Gastroesophageal sphincter (tissue), 4 donors: ENCODE results near the gene DYRK2. TPM values are rescaled to one million over a fixed set of nuclear protein-coding genes. Genes with fewer than 3 reads are reported as not detected.
A peak's percentile ranks its signal among the peaks of the same experiment; 100 is the strongest.

Experiments
- ATAC-seq: fragments of 150-250 bp; one replicate; pipeline ENCODE4 v1.9.1; 2016; ENCODE audit warnings: mild to moderate bottlenecking, moderate library complexity
- H3K27ac ChIP-seq, 4 donors: fragments of 200-600 bp; sonication (generic) in 3 of 4; 1 replicate in 3 of 4; 2 replicates in 1 of 4; pipeline ENCODE4 v1.5.1; 2016 to 2019
- H3K27me3 ChIP-seq: fragments of 200-600 bp; sonication (generic); one replicate; pipeline ENCODE4 v1.5.1; 2019
- H3K36me3 ChIP-seq, 2 donors: fragments of 200-600 bp; sonication (generic); one replicate each; pipeline ENCODE4 v1.5.1; 2019; ENCODE audit warnings: control low read depth in 1 of 2
- H3K4me1 ChIP-seq, 3 donors: fragments of 200-600 bp; sonication (generic); 1 replicate in 2 of 3; 2 replicates in 1 of 3; pipeline ENCODE4 v1.5.1; 2016 to 2019; ENCODE audit warnings: control low read depth in 2 of 3
- H3K4me3 ChIP-seq, 2 donors: fragments of 200-600 bp; sonication (generic); one replicate each; pipeline ENCODE4 v1.5.1; 2019; ENCODE audit warnings: mild to moderate bottlenecking in 1 of 2, moderate library complexity in 1 of 2
- H3K9me3 ChIP-seq, 3 donors: fragments of 200-600 bp; sonication (generic); one replicate each; pipeline ENCODE4 v1.5.1; 2017 to 2019; ENCODE audit warnings: control low read depth in 2 of 3
- EP300 ChIP-seq: sonication (generic); formaldehyde crosslinking; IDR thresholded peaks from one replicate; pipeline ENCODE4 v1.6.1; 2017; ENCODE audit warnings: antibody characterized with exemption, mild to moderate bottlenecking
- POLR2A ChIP-seq, 2 donors: fragments of 450-650 bp; IDR thresholded peaks; one replicate each; pipeline ENCODE4 v1.6.1; 2017; ENCODE audit warnings: antibody characterized with exemption in 2 of 2, mild to moderate bottlenecking in 2 of 2, moderate library complexity in 1 of 2
- POLR2AphosphoS5 ChIP-seq: sonication (generic); formaldehyde crosslinking; IDR thresholded peaks from one replicate; pipeline ENCODE4 v1.6.1; 2017; ENCODE audit warnings: antibody characterized with exemption
- WGBS, 2 donors: methylation state at CpG; one replicate each; pipeline ENCODE4 v1.1.5; 2018; ENCODE audit warnings: low coverage in 1 of 2; 5-methylcytosine and 5-hydroxymethylcytosine counted together
- total RNA-seq, 4 donors: library from RNA; depleted of rRNA; stranded (reverse); fragments of >200 nt; gene quantifications; one replicate each; pipeline ENCODE4 v1.1.0, GENCODE V29; 2016
- TF ChIP-seq, protein P1 (sequence below), 4 experiments: fragments of 200-600 bp in 2 of 4; fragments of 450-650 bp in 2 of 4; sonication (generic) in 1 of 4; IDR thresholded peaks; one replicate each; pipeline ENCODE4 v1.5.1; 2017 to 2019; ENCODE audit warnings: antibody characterized with exemption in 4 of 4, mild to moderate bottlenecking in 2 of 4, moderate library complexity in 2 of 4

Gene DYRK2
- total RNA-seq, 4 donors from 2014 or later = 24.0 to 58.2 (median 32.2) TPM

DNA sequence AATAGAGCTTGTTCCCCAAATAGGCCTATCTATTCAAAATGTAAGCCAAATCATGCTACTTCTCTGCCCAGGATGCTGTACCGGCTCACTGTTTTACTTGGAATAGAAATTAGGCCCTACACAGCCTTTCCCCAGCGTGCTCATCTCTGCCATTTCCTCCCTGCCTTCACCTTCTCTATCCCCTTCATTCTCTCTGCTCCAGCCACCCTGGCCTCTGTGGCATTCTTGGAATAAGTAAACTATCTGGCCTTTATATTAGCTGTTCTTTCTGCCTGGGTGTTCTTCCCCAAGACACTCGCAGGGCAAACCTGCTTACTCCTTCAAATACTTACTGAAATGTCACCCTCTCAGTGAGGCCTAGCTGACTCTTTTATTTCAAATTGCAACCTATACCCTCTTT, 30.9 kb upstream of the DYRK2 start:
- H3K27me3 ChIP-seq = no peaks in the 10 kb centered on the region

DNA sequence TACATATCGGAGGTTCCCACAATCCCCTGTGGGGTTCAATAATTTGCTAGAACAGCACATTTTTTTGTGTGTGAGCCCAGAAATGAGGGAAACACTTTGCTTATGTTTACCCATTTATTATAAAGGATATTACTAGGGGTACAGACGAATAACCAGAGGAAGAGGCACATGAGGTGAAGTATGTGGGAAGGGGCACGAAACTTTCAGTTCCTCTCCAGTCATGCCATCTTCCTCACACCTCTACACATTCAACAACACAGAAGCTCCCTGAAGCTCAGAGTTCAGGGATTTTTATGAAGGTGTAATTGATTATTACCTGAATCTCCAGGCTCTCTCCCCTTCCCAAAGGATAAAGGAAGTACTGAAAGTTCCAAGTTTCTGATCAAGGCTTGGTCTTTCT, 30.2 kb upstream of the DYRK2 start:
- no peak for ATAC-seq
- WGBS, 2 donors = 87 to 100% methylated on average over 2 to 3 of the region's 3 CpGs
- H3K27me3 ChIP-seq = no peaks in the 10 kb centered on the region
- H3K4me1 ChIP-seq = peaks cover 0 to 9% (median 0%) of the 10 kb centered on the region in 3 donors
- H3K9me3 ChIP-seq = no peaks in the 10 kb centered on the region
- H3K27ac ChIP-seq = no peak overlapping the region
- TF ChIP-seq POLR2A (IDR thresholded peaks at IDR 0.05) (no peak), POLR2AphosphoS5 (no peak), EP300 (no peak)
- TF ChIP-seq, protein P1, sequence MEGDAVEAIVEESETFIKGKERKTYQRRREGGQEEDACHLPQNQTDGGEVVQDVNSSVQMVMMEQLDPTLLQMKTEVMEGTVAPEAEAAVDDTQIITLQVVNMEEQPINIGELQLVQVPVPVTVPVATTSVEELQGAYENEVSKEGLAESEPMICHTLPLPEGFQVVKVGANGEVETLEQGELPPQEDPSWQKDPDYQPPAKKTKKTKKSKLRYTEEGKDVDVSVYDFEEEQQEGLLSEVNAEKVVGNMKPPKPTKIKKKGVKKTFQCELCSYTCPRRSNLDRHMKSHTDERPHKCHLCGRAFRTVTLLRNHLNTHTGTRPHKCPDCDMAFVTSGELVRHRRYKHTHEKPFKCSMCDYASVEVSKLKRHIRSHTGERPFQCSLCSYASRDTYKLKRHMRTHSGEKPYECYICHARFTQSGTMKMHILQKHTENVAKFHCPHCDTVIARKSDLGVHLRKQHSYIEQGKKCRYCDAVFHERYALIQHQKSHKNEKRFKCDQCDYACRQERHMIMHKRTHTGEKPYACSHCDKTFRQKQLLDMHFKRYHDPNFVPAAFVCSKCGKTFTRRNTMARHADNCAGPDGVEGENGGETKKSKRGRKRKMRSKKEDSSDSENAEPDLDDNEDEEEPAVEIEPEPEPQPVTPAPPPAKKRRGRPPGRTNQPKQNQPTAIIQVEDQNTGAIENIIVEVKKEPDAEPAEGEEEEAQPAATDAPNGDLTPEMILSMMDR (IDR thresholded peaks at IDR 0.05) = no peak
- no peaks in the 10 kb centered on the region for H3K36me3 ChIP-seq
- H3K4me3 ChIP-seq = no peak overlapping the region

More for the DNA sequence above, 30.9 kb upstream of the DYRK2 start:
- Histone ChIP-seq H3K4me3 (no peak overlapping the region), H3K36me3 (no peaks in the 10 kb centered on the region), H3K9me3 (no peaks in the 10 kb centered on the region), H3K4me1 (peaks cover 0 to 9% (median 0%) of the 10 kb centered on the region in 3 donors), H3K27ac (peak overlapping the region in 2 of 4 donors; percentile 30 to 48)
- no peak for ATAC-seq
- TF ChIP-seq POLR2A (IDR thresholded peaks at IDR 0.05) = no peak
- TF ChIP-seq EP300 = no peak
- TF ChIP-seq, protein P1 (IDR thresholded peaks at IDR 0.05) = no peak
- TF ChIP-seq POLR2AphosphoS5 = no peak
- WGBS, 2 donors = 62 to 64% methylated on average over 3 of the region's 3 CpGs

DNA sequence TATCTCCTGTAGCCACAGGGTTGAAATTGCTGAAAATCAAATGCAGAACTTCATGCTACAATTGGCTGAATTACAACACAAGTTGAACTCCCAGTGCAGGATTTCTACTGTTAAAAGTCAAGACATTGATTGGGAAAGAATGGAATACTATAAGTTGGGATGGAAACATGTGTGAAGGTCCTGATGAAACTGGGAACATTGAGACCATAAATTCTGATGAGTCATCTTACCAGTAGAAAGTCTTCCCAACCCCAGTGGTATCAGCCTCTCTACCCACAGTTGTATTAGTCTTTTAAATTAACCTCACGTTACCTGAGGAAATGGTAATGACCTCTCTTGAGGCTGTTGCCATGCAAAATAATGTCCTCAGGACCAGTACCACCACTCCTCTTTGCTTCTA, 27.4 kb upstream of the DYRK2 start:
- H3K27me3 ChIP-seq = no peaks in the 10 kb centered on the region
- 82 to 92% methylated on average over 1 of the region's 1 CpG for WGBS, 2 donors
- no peak overlapping the region for H3K4me3 ChIP-seq
- TF ChIP-seq, protein P1 (IDR thresholded peaks at IDR 0.05) = no peak
- no peak for TF ChIP-seq POLR2A (IDR thresholded peaks at IDR 0.05)
- TF ChIP-seq EP300 = no peak
- no peak for TF ChIP-seq POLR2AphosphoS5
- H3K9me3 ChIP-seq = no peaks in the 10 kb centered on the region
- H3K4me1 ChIP-seq = peaks cover 0 to 9% (median 0%) of the 10 kb centered on the region in 3 donors
- H3K27ac ChIP-seq = no peak overlapping the region
- no peak for ATAC-seq
- H3K36me3 ChIP-seq = no peaks in the 10 kb centered on the region

DNA sequence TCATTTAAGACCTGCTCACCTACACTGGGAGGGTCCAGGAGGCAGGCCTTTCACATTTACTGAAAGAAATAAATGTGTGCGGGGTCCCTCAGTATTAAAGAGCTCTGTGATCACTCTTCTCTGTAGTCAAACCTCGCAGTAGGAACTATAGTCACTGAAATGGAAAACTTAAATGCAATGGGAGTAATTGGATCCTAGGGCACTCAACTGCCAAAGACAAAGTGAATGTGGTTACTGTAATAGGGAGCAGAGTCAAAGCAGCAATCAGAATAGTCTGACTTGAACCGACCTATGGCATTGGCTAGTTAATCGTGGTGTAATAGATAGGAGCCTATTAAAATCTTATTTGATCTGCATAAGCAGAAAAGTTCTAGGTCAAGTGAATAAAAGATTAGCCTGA, 26.6 kb upstream of the DYRK2 start:
- TF ChIP-seq POLR2A (IDR thresholded peaks at IDR 0.05) (no peak), POLR2AphosphoS5 (no peak), EP300 (no peak)
- TF ChIP-seq, protein P1 (IDR thresholded peaks at IDR 0.05) = no peak
- WGBS, 2 donors = 98 to 100% methylated on average over 4 of the region's 4 CpGs
- no peaks in the 10 kb centered on the region for H3K36me3 ChIP-seq
- no peak for ATAC-seq
- peaks cover 0 to 9% (median 0%) of the 10 kb centered on the region in 3 donors for H3K4me1 ChIP-seq
- no peak overlapping the region for H3K27ac ChIP-seq
- H3K27me3 ChIP-seq = no peaks in the 10 kb centered on the region
- no peaks in the 10 kb centered on the region for H3K9me3 ChIP-seq
- no peak overlapping the region for H3K4me3 ChIP-seq

DNA sequence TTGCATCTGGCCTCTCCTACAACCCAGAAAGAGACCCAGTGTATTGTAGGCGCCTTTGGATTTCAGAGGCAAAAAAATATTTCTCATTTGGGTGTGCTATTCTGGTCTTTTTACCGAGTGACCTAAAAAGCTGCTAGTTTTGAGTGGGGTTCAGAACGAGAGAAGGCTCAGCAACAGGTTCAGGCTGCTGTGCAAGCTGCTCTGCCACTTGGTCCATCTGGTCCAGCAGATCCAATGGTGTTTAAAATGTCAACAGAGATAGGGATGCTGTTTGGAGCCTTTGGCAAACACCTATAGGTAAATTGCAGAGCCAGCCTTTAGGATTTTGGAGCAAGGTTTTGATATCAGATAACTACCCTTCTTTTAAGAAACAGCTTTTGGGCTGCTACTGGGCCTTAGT, 25.3 kb upstream of the DYRK2 start:
- H3K4me1 ChIP-seq = no peaks in the 10 kb centered on the region
- no peak overlapping the region for H3K27ac ChIP-seq
- no peaks in the 10 kb centered on the region for H3K27me3 ChIP-seq
- TF ChIP-seq POLR2AphosphoS5 (no peak), POLR2A (IDR thresholded peaks at IDR 0.05) (no peak), EP300 (no peak)
- TF ChIP-seq, protein P1 (IDR thresholded peaks at IDR 0.05) = no peak
- no peaks in the 10 kb centered on the region for H3K36me3 ChIP-seq
- whole genome bisulfite sequencing, 2 donors = 73 to 100% methylated on average over 3 of the region's 3 CpGs
- H3K9me3 ChIP-seq = no peaks in the 10 kb centered on the region
- H3K4me3 ChIP-seq = no peak overlapping the region
- ATAC-seq = no peak
